Mononuclear cell (primary cell): ENCODE data around the gene CTSD. TPM values are rescaled to one million over a fixed set of nuclear protein-coding genes. Genes with fewer than 3 reads are reported as not detected.

ENCODE experiments used
- H3K27me3 ChIP-seq: 2 replicates; pipeline ENCODE4 v1.6.0; 2011; ENCODE audit warnings: low read length, control low read depth; ENCODE audit not compliant: insufficient read depth
- H3K4me1 ChIP-seq: 2 replicates; pipeline ENCODE4 v1.5.1; 2011; ENCODE audit warnings: mild to moderate bottlenecking, low read length, control low read depth; ENCODE audit not compliant: insufficient read depth
- H3K4me3 ChIP-seq: 2 replicates; pipeline ENCODE4 v1.5.1; 2011; ENCODE audit warnings: mild to moderate bottlenecking, low read length, moderate library complexity
- H3K9me3 ChIP-seq: 2 replicates; pipeline ENCODE4 v1.5.1; 2011; ENCODE audit warnings: low read depth, mild to moderate bottlenecking, control low read depth, low read length
- total RNA-seq: library from RNA; depleted of rRNA; stranded (reverse); fragments of >200 nt; gene quantifications from one replicate; pipeline ENCODE4 v1.2.3, GENCODE V29; 2012

The CTSD gene
- total RNA-seq, 1 donor, result 253 TPM

DNA sequence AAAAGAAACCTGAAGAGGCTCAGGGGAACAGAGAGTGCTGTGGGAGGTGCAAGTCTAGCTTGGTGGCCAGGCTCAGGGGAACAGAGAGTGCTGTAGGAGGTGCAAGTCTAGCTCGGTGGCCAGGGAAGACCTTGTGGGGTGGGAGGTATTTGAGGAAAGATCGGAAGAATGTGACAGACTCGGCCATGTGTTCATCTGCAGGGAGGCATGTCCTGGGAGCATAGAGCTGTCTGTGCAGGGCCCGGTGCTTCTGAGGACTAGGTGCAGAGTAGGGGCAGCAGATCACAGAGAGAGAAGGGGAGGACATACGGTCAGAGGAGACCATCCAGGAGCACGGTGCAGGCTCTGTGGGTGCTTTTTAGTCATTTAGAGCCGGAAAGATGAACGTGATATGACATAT, 24.2 kb downstream of the CTSD start:
- H3K27me3 ChIP-seq, result peaks cover 9% of the 10 kb centered on the region

GRCh38 chr11:1738380-1738779, 25.3 kb downstream of the CTSD start:
- H3K4me3 ChIP-seq, result no peak overlapping the region
- H3K9me3 ChIP-seq, result peaks cover 6% of the 10 kb centered on the region
- peaks cover 12% of the 10 kb centered on the region for H3K27me3 ChIP-seq
- peaks cover 5% of the 10 kb centered on the region for H3K4me1 ChIP-seq

More for the DNA sequence above, 24.2 kb downstream of the CTSD start:
- Histone ChIP-seq H3K9me3 (peaks cover 6% of the 10 kb centered on the region), H3K4me1 (no peaks in the 10 kb centered on the region), H3K4me3 (no peak overlapping the region)

DNA sequence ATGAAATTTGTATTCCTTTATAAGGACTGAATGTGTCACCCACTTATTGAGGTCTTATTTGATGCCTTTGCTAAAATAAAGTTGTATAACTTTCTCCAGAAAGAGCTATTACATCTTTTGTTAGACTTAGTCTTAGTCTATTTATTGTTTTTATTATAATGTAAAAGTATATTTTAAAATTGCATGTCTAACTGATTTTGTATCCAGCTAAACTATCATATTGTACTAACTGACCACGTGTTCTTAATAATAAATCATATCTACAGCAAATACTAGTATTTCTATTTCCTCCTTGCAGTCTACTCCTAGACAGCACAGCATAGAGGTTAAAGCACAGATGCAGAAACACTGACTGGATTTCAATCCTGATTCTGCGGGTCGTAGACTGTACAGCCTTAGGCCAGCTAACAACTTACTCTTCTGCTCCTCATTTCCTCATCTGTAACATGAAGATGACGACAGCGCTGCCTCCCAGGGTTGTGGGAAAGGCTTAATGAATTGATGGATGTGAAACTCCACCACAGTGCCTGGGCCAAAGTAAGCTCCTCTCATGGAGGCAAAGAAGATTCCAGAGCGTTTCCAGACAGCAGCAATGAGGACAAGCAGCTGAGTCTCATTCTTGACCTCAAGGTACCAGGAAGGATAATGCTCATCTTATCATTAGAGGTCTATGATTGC, 26.5 kb downstream of the CTSD start:
- Histone ChIP-seq H3K4me3 (no peak overlapping the region), H3K27me3 (peaks cover 14% of the 10 kb centered on the region)

GRCh38 chr11:1736447-1736992, 27.2 kb downstream of the CTSD start:
- Histone ChIP-seq H3K9me3 (peaks cover 6% of the 10 kb centered on the region), H3K27me3 (peaks cover 14% of the 10 kb centered on the region), H3K4me3 (no peak overlapping the region), H3K4me1 (peaks cover 5% of the 10 kb centered on the region)

More for the DNA sequence above, 26.5 kb downstream of the CTSD start:
- Histone ChIP-seq H3K9me3 (peaks cover 6% of the 10 kb centered on the region), H3K4me1 (peaks cover 5% of the 10 kb centered on the region)

DNA sequence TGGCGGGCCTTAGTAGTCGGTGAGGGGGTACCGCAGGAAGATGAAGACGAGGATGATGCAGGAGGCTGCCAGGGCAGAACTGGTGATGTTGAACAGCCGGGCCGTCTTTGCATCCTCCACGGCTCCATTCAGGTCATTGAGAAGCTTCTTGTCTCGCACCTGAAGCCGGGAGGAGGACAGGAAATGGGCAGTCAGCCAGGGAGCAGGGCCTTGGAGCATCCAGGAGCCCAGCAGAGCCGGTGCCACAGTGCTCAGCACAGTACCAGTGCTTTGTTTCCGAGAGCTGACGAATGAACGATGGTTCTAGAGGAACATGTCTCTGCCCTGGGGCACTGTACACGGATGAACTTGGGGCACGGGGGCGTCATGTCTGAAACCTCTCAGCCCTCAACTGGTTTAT, 28.5 kb downstream of the CTSD start:
- H3K27me3 ChIP-seq, result peaks cover 14% of the 10 kb centered on the region
- no peak overlapping the region for H3K4me3 ChIP-seq
- H3K4me1 ChIP-seq, result peaks cover 5% of the 10 kb centered on the region
- peaks cover 6% of the 10 kb centered on the region for H3K9me3 ChIP-seq

- Histone ChIP-seq H3K9me3 (peaks cover 6% of the 10 kb centered on the region), H3K4me3 (no peak overlapping the region), H3K4me1 (peaks cover 8% of the 10 kb centered on the region), H3K27me3 (peaks cover 19% of the 10 kb centered on the region)
These were observed 29.1 kb downstream of the CTSD start for GRCh38 chr11:1734641-1735081.

- Histone ChIP-seq H3K4me1 (peaks cover 14% of the 10 kb centered on the region), H3K27me3 (peaks cover 23% of the 10 kb centered on the region), H3K4me3 (no peak overlapping the region)
These were observed 29.7 kb downstream of the CTSD start for GRCh38 chr11:1733716-1734640.

GRCh38 chr11:1733009-1733715, 30.6 kb downstream of the CTSD start:
- Histone ChIP-seq H3K4me3 (no peak overlapping the region), H3K27me3 (peaks cover 23% of the 10 kb centered on the region), H3K4me1 (peaks cover 18% of the 10 kb centered on the region), H3K9me3 (peaks cover 6% of the 10 kb centered on the region)

More at GRCh38 chr11:1733716-1734640, 29.7 kb downstream of the CTSD start:
- H3K9me3 ChIP-seq, result peaks cover 6% of the 10 kb centered on the region

GRCh38 chr11:1732418-1733008, 31.2 kb downstream of the CTSD start:
- Histone ChIP-seq H3K27me3 (peaks cover 25% of the 10 kb centered on the region), H3K4me1 (peaks cover 18% of the 10 kb centered on the region), H3K4me3 (no peak overlapping the region), H3K9me3 (peaks cover 6% of the 10 kb centered on the region)

DNA sequence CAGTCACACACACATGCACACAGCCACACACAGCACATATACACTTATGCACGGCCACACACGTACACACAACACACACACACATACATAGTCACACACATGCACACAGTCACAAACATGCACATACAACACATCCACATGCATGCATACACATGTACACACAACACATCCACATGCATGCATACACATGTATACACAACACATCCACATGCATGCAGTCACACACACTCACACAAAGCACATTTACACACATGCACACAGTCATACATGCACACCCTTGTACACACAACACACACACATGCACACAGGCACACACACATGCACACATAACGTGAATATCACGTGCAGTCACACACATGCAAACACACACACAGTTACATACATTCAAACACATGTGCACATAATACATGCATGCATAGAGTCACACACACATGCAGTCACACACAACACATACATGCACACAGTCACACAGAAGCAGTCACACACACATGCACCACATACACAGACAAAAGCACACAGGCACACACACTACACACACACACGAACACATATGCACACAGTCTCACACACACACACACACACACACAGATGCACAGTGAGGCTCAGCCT, 32.2 kb downstream of the CTSD start:
- Histone ChIP-seq H3K4me1 (peaks cover 18% of the 10 kb centered on the region), H3K27me3 (peaks cover 18% of the 10 kb centered on the region), H3K9me3 (no peaks in the 10 kb centered on the region), H3K4me3 (no peak overlapping the region)

GRCh38 chr11:1730059-1730629, 33.6 kb downstream of the CTSD start:
- Histone ChIP-seq H3K4me3 (no peak overlapping the region), H3K27me3 (peaks cover 16% of the 10 kb centered on the region), H3K9me3 (no peaks in the 10 kb centered on the region)

GRCh38 chr11:1729692-1730011, 34.1 kb downstream of the CTSD start:
- H3K27me3 ChIP-seq, result peaks cover 16% of the 10 kb centered on the region
- H3K9me3 ChIP-seq, result no peaks in the 10 kb centered on the region
- peaks cover 18% of the 10 kb centered on the region for H3K4me1 ChIP-seq
- H3K4me3 ChIP-seq, result no peak overlapping the region

More at GRCh38 chr11:1730059-1730629, 33.6 kb downstream of the CTSD start:
- peaks cover 18% of the 10 kb centered on the region for H3K4me1 ChIP-seq

- Histone ChIP-seq H3K4me3 (no peak overlapping the region), H3K9me3 (no peaks in the 10 kb centered on the region), H3K4me1 (peaks cover 14% of the 10 kb centered on the region), H3K27me3 (peaks cover 16% of the 10 kb centered on the region)
These were observed 34.6 kb downstream of the CTSD start for GRCh38 chr11:1728931-1729691.
